Activated CD4-positive, alpha-beta T cell treated with anti-CD3 and anti-CD28 coated beads, Interleukin-2, amount 50 U/mL, for 16 hours (primary cell): ENCODE data around the gene CFAP100.

Experiments used
- DNase-seq: peaks from one replicate; pipeline ENCODE4 v3.0.0-alpha.2; 2020

The CFAP100 gene

DNA sequence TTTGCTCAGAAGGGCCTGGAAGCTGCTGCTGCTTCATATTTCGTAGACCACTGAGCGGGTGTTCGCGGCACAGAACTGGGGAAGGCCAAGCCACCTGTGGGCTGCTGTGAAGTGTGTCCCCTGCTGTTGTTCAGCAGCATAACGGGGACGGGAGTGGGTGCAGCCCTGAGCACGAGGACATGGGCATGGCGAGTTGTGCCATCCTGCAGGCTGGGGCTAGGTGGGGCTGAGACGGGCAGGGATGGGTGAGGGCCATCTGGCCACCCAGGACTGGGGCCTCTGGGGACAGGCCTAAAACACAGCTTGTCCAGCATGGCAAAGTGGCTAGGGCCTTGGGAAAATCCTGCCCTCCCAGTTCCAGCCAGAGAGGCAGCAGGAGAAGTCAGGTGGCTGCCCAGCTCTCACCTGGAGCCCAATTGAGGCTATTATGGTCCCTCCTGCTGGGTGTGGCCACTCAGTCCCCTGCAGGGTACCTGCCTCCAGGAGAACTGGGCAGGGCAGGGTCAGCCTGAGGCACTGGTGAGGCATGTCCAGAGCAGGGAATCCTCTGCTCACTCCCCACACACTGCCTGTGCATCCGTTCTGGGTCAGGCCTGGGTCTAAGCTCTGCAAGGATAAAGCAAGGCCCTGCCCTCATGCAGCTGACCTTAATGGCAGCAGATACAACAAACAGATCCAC lies 29.5 kb downstream of the CFAP100 start:
- no peak for DNase-seq

DNA sequence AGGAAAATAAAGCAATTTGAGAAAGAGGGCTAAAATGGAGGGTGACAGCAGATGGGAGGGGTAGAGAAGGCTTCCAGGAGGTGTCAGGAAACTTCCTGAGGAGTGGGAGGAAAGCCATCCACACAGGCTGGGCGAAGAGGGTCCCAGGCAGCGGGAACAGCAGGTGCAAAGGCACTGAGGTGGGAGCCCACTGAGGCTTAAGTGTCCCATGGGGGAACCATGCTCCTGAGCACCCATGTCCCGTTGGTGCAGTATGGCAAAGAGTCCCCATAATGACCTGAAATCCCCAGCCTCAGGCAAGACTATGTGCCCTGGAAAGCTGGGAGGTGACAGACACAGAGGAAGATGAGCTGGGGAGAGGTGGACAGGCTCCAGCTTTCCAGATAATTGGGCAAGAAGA lies 30.0 kb downstream of the CFAP100 start:
- DNase-seq = no peak

- no peak for DNase-seq
Measured at GRCh38 chr3:126431103-126431534, 36.4 kb downstream of the CFAP100 start.

- DNase-seq = no peak
Measured at GRCh38 chr3:126432361-126433104, 37.8 kb downstream of the CFAP100 start.

- no peak for DNase-seq
Measured at GRCh38 chr3:126433105-126433430, 38.4 kb downstream of the CFAP100 start.

DNA sequence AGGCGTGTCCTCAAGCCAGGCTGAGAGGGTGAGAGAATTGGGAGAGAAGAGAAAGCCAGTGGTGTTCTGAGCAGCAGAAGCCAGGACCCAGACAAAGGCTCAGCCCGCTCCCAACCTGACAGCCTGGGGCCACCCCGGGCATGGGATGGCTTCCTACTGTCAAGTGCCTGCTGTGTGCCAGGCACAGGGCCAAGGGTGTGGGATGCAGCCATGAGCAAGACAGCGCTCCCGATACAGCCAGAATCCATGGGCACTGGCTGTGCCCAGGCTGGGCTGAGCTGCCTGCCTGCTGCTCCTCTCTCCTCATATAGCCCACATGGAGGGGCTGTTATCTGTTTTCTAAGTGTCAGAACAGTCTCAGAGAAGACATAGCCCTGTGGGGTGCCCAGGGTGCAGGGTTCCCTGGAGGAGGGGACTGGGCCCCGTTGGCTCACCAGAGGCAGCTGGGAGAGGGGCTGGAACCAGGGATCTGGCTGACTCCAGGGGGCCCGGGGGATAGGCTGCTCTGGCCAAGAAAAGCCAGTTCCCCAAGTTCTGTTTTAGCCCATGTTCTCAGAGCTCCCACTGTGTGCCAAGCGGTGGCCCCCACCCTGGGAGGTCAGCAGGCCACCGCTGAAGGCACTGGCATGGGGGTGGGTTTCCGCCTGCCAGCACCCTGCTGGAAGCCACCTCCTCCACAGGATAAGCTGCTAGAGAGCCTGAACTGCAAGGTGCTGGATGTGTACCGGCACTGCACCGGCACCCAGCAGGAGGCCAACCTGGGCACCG lies 39.0 kb downstream of the CFAP100 start:
- DNase-seq = no peak

GRCh38 chr3:126434264-126434590 lies 39.5 kb downstream of the CFAP100 start:
- DNase-seq = no peak

DNA sequence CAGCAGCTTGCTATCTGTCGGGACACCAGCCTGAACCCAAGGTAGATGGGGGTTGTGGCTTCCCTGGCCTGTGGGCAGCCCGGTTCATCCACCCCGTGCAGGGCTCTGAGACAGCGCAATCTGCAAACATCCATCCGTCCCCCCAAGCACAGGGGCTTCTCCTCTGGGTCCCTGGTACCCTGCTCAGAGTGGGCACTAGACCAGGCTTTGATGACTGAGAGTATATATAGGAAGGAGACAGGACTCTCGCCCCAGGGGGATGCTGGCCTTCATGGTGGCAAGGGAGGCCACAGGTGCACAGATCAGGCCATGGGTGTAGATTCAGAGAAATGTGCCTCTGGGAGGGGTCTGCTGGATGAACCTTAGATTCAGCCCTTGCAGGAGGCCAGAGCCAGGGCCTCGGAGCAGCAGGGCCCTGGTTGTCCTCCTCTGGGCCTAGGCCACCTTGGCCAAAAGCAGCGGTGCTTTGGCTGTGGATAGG lies 40.3 kb downstream of the CFAP100 start:
- no peak for DNase-seq

- DNase-seq = no peak
Measured at GRCh38 chr3:126435456-126436315, 41.0 kb downstream of the CFAP100 start.

GRCh38 chr3:126436826-126437717 lies 42.4 kb downstream of the CFAP100 start:
- DNase-seq = no peak

GRCh38 chr3:126438186-126438585 lies 43.5 kb downstream of the CFAP100 start:
- no peak for DNase-seq

DNA sequence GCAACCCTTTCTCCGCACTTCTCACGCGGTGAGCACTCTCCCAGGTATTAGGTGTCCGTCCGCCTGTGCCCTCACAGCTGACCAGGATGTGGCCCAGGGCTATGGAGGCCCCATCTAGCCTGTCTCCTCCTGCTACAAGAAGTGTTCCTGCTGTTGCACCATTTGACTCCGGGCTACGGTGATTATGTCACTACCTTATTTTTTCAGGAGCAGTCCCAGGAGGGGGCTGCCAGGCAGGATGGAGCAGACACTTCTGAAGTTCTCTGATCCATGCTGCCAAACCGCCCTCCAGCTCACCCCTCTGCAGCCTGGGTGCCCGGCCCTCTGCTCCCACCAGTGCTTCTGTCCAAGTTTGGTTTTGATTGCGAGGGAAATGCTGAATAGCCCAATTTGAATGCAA lies 44.0 kb downstream of the CFAP100 start:
- DNase-seq = no peak

- no peak for DNase-seq
Measured at GRCh38 chr3:126439346-126439967, 44.7 kb downstream of the CFAP100 start.

GRCh38 chr3:126439968-126440708 lies 45.4 kb downstream of the CFAP100 start:
- no peak for DNase-seq

- DNase-seq = no peak
Measured at GRCh38 chr3:126440709-126440995, 45.9 kb downstream of the CFAP100 start.

DNA sequence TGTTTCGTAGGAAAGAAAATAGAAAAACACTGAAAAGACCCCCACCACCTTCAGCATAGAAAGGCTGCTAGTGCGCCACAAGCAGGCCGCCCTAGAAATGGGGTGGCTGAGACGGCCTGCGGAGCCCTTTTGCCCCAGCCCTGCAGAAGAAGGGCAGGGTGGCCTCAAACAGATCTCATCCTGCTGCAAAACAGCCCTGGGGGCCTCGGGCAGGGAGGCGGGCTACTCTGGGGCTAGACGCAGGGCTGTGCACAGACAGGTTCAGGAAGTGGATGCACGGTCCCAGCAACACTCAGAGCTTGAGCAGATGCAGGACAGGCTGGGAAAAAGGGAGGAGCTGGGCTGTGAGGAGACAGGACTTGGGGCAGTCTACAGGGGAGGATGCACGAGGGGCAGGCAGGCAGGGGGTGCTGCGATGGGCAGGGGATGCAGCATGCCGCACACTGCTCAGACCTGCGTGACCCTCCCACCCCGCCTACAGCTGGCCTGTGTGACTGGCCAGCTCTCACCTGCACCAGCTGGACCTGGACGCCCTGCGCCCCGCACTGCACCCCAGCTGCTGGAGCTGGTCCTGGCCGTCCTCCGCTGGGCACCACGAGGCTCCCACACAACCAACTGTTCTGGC lies 46.7 kb downstream of the CFAP100 start:
- DNase-seq = no peak

DNA sequence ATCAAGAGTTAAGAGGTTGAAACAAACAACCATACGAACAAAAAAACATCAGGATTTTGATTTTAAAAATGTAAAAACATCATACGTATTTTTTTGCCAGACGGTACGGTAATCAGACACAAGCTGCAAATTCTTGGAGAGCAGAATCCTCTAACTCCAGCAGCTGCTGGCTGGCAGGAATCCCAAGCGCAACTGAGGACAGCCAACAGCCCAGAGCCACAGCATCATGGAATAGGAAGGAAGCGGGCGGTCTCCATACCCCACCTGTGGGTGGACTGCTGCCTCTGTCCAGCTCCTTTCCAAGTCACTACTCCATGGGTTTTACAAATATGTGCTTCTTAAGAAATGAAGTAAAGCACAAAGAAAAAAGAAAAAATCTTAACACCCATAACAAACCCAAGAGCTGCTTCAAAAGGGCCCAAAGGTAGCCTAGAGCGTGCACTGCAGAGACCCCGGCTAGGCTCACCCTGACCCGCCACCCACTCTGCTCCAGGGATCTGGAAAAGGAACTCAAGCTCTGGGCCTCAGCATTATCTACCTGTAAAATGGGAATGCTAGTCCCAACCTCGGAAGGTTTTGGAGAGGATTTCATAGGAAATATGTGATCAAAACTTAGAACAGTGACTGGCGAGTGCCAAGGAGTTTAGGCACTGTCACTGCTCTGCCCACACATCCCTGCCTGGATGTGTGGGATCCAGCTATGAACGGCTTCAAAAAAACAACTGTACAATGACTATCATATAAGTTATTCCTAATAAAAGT lies 47.6 kb downstream of the CFAP100 start:
- no peak for DNase-seq

DNA sequence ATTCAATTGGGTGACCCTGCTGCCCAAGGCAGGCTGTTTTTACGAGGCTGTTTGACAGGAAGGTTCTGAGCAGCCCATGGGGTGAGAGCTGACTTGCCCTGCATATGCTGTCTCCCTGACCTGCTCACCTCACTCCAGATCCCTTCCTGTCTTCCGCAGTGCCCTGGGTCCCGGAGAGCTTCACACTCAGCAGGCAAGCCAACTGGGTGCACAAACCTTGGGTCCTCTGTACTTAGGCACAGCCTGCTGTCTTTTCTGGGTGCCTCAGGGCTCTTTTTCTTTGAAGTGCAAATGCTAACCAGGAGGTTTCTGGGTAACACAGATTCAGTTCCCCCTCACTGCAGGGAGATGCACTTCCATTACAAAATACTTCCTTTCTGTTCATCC lies 48.1 kb downstream of the CFAP100 start:
- DNase-seq = no peak

GRCh38 chr3:126445506-126445905 lies 50.8 kb downstream of the CFAP100 start:
- DNase-seq = no peak

- no peak for DNase-seq
Measured at GRCh38 chr3:126446301-126446700, 51.6 kb downstream of the CFAP100 start.
